ENCODE results near the gene CDT1.

- TF ChIP-seq CTCF (IDR thresholded peaks at IDR 0.05) (no peak), POLR2A (IDR thresholded peaks at IDR 0.05) (no peak), EP300 (IDR thresholded peaks at IDR 0.05) (no peak)
These were observed 43.0 kb upstream of the CDT1 start for GRCh38 chr16:88760424-88761142.

Measured in tibial nerve (tissue), 4 donors.